Neuronal stem cell (in vitro differentiated cells): ENCODE results near the gene TNIK.

Source experiments
- DNase-seq: peaks from one replicate; pipeline ENCODE4 v3.0.0-alpha.2; 2013; ENCODE audit warnings: low spot score
- H2AFZ ChIP-seq: one replicate; pipeline ENCODE4 v1.6.1; 2013; ENCODE audit warnings: mild to moderate bottlenecking, low read length, inconsistent platforms
- H2AK5ac ChIP-seq: 2 replicates; pipeline ENCODE4 v1.6.1; 2013; ENCODE audit warnings: low read depth, mild to moderate bottlenecking, inconsistent platforms, low read length, moderate library complexity, mixed read lengths
- H2BK120ac ChIP-seq: 2 replicates; pipeline ENCODE4 v1.6.1; 2013; ENCODE audit warnings: low read depth, mild to moderate bottlenecking, inconsistent platforms, low read length, moderate library complexity, mixed read lengths
- H2BK12ac ChIP-seq: one replicate; pipeline ENCODE4 v1.6.1; 2013; ENCODE audit warnings: low read length, inconsistent platforms
- H2BK15ac ChIP-seq: 2 replicates; pipeline ENCODE4 v1.6.1; 2013; ENCODE audit warnings: mild to moderate bottlenecking, low read length, inconsistent platforms, mixed read lengths
- H2BK5ac ChIP-seq: one replicate; pipeline ENCODE4 v1.6.1; 2013; ENCODE audit warnings: inconsistent platforms, mild to moderate bottlenecking, low read length, moderate library complexity
- H3K14ac ChIP-seq: one replicate; pipeline ENCODE4 v1.6.1; 2013; ENCODE audit warnings: low read length, inconsistent platforms
- H3K18ac ChIP-seq: 2 replicates; pipeline ENCODE4 v1.6.1; 2013; ENCODE audit warnings: low read length, inconsistent platforms
- H3K23ac ChIP-seq: 2 replicates; pipeline ENCODE4 v1.6.1; 2013; ENCODE audit warnings: low read depth, mild to moderate bottlenecking, mixed read lengths, low read length, inconsistent platforms; ENCODE audit not compliant: poor library complexity
- H3K27ac ChIP-seq: replicated peaks from 3 replicates; pipeline ENCODE4 v1.5.1; 2013; ENCODE audit warnings: low read length, inconsistent platforms
- H3K27me3 ChIP-seq, 3 experiments: 2 replicates each; pipeline ENCODE4 v1.6.1; 2013; ENCODE audit warnings: low read length in 3 of 3, mild to moderate bottlenecking in 2 of 3, inconsistent platforms in 1 of 3, low read depth in 1 of 3, mixed read lengths in 1 of 3, moderate library complexity in 1 of 3; ENCODE audit not compliant: control insufficient read depth in 3 of 3, insufficient read depth in 3 of 3
- H3K36me3 ChIP-seq, 2 donors: replicated peaks in 1 of 2; 2 replicates each; pipeline ENCODE4 v1.6.1; 2013; ENCODE audit warnings: low read length in 2 of 2; ENCODE audit not compliant: control insufficient read depth in 2 of 2, insufficient read depth in 2 of 2
- H3K4ac ChIP-seq: 2 replicates; pipeline ENCODE4 v1.6.1; 2013; ENCODE audit warnings: inconsistent platforms, mild to moderate bottlenecking, low read length, moderate library complexity
- H3K4me1 ChIP-seq, 2 donors: 1 replicate in 1 of 2; 2 replicates in 1 of 2; pipeline ENCODE4 v1.6.1; 2013; ENCODE audit warnings: low read length in 2 of 2, low read depth in 1 of 2; ENCODE audit not compliant: control insufficient read depth in 2 of 2, insufficient read depth in 1 of 2
- H3K4me2 ChIP-seq: one replicate; pipeline ENCODE4 v1.6.1; 2013; ENCODE audit warnings: mild to moderate bottlenecking, low read length, inconsistent platforms; ENCODE audit not compliant: insufficient read depth, poor library complexity, severe bottlenecking
- H3K4me3 ChIP-seq, 2 donors: 2 replicates each; pipeline ENCODE4 v1.5.1; 2013; ENCODE audit warnings: low read length in 2 of 2, mild to moderate bottlenecking in 2 of 2, inconsistent platforms in 1 of 2, moderate library complexity in 1 of 2
- H3K79me1 ChIP-seq: one replicate; pipeline ENCODE4 v1.6.1; 2013; ENCODE audit warnings: low read depth, mild to moderate bottlenecking, inconsistent platforms, low read length, moderate library complexity
- H3K9ac ChIP-seq: one replicate; pipeline ENCODE4 v1.6.1; 2013; ENCODE audit warnings: mild to moderate bottlenecking, low read depth, low read length, inconsistent platforms; ENCODE audit not compliant: poor library complexity
- H3K9me3 ChIP-seq, 2 donors: replicated peaks in 1 of 2; 2 replicates each; pipeline versions ENCODE3 to v1.6.1; 2013; ENCODE audit warnings: low read length in 2 of 2, mild to moderate bottlenecking in 2 of 2, inconsistent platforms in 1 of 2, low read depth in 1 of 2, mixed read lengths in 1 of 2, moderate library complexity in 1 of 2; ENCODE audit not compliant: control insufficient read depth in 2 of 2, insufficient read depth in 1 of 2
- H4K8ac ChIP-seq: one replicate; pipeline ENCODE4 v1.6.1; 2013; ENCODE audit warnings: low read depth, mild to moderate bottlenecking, inconsistent platforms, low read length, moderate library complexity
- H4K91ac ChIP-seq: one replicate; pipeline ENCODE4 v1.6.1; 2013; ENCODE audit warnings: low read length, low read depth, mild to moderate bottlenecking, inconsistent platforms; ENCODE audit not compliant: poor library complexity
- WGBS, 2 donors: extraction: QIAGEN DNeasy Blood & Tissue Kit; methylation state at CpG; one replicate each; pipeline ENCODE4 v1.1.7; 2013; ENCODE audit warnings: missing lambda C conversion rate in 2 of 2, mixed read lengths in 1 of 2; ENCODE audit not compliant: insufficient read length in 2 of 2, insufficient replicate concordance in 1 of 2; ENCODE audit errors: extremely low coverage in 2 of 2; 5-methylcytosine and 5-hydroxymethylcytosine counted together

TNIK gene

GRCh38 chr3:171326717-171327440 lies 133.3 kb downstream of the TNIK start:
- no peak overlapping the region for H2BK120ac ChIP-seq
- no CpG with 5 or more reads among the region's 1 CpG for WGBS, 2 donors
- no peaks in the 10 kb centered on the region for H3K79me1 ChIP-seq
- no peak overlapping the region for H3K18ac ChIP-seq
- no peak overlapping the region for H2BK15ac ChIP-seq
- no peak overlapping the region for H3K4me2 ChIP-seq
- no peak overlapping the region for H2BK5ac ChIP-seq
- no peak overlapping the region for H4K91ac ChIP-seq
- no peak overlapping the region for H4K8ac ChIP-seq
- H3K23ac ChIP-seq = no peak overlapping the region
- H3K9ac ChIP-seq = no peak overlapping the region
- no peak for DNase-seq
- no peak overlapping the region for H2AFZ ChIP-seq
- no peak overlapping the region for H3K4ac ChIP-seq
- peaks cover 0 to 2% of the 10 kb centered on the region in 2 donors for H3K9me3 ChIP-seq
- no peak overlapping the region for H3K4me3 ChIP-seq
- no peak overlapping the region for H2AK5ac ChIP-seq
- H3K27ac ChIP-seq = no peak overlapping the region
- no peak overlapping the region for H2BK12ac ChIP-seq
- H3K27me3 ChIP-seq = no peaks in the 10 kb centered on the region
- H3K14ac ChIP-seq = no peak overlapping the region
- H3K36me3 ChIP-seq = no peaks in the 10 kb centered on the region
- peaks cover 7 to 10% of the 10 kb centered on the region in 2 donors for H3K4me1 ChIP-seq

- H2BK120ac ChIP-seq = no peak overlapping the region
- H3K4me3 ChIP-seq = no peak overlapping the region
- H3K23ac ChIP-seq = no peak overlapping the region
- no peaks in the 10 kb centered on the region for H3K79me1 ChIP-seq
- H4K8ac ChIP-seq = no peak overlapping the region
- H3K27ac ChIP-seq = no peak overlapping the region
- no peak overlapping the region for H3K9ac ChIP-seq
- H3K27me3 ChIP-seq = no peaks in the 10 kb centered on the region
- no peak overlapping the region for H2AFZ ChIP-seq
- no peak overlapping the region for H2BK12ac ChIP-seq
- H3K14ac ChIP-seq = no peak overlapping the region
- H2BK5ac ChIP-seq = no peak overlapping the region
- peaks cover 3 to 20% of the 10 kb centered on the region in 2 donors for H3K4me1 ChIP-seq
- H3K18ac ChIP-seq = no peak overlapping the region
- WGBS, 2 donors = no CpG with 5 or more reads among the region's 3 CpGs
- peaks cover 0 to 2% of the 10 kb centered on the region in 2 donors for H3K9me3 ChIP-seq
- H3K36me3 ChIP-seq = no peaks in the 10 kb centered on the region
- DNase-seq = no peak
- H3K4me2 ChIP-seq = no peak overlapping the region
- H4K91ac ChIP-seq = no peak overlapping the region
- no peak overlapping the region for H3K4ac ChIP-seq
- H2BK15ac ChIP-seq = no peak overlapping the region
- no peak overlapping the region for H2AK5ac ChIP-seq
These were observed 136.2 kb downstream of the TNIK start for GRCh38 chr3:171323938-171324536.

GRCh38 chr3:171321559-171322360 lies 138.4 kb downstream of the TNIK start:
- no peak overlapping the region for H2BK15ac ChIP-seq
- DNase-seq = no peak
- H4K91ac ChIP-seq = no peak overlapping the region
- H2AK5ac ChIP-seq = no peak overlapping the region
- H3K18ac ChIP-seq = no peak overlapping the region
- H2BK12ac ChIP-seq = no peak overlapping the region
- H3K23ac ChIP-seq = no peak overlapping the region
- H3K4me2 ChIP-seq = no peak overlapping the region
- H2BK120ac ChIP-seq = no peak overlapping the region
- H3K27me3 ChIP-seq = no peaks in the 10 kb centered on the region
- H3K9me3 ChIP-seq = peaks cover 0 to 2% of the 10 kb centered on the region in 2 donors
- no peak overlapping the region for H3K27ac ChIP-seq
- no peak overlapping the region for H4K8ac ChIP-seq
- H2BK5ac ChIP-seq = no peak overlapping the region
- no CpG with 5 or more reads among the region's 3 CpGs for WGBS, 2 donors
- H3K14ac ChIP-seq = no peak overlapping the region
- H3K4ac ChIP-seq = no peak overlapping the region
- H3K4me1 ChIP-seq = peaks cover 3 to 20% of the 10 kb centered on the region in 2 donors
- H3K9ac ChIP-seq = no peak overlapping the region
- H2AFZ ChIP-seq = no peak overlapping the region
- no peaks in the 10 kb centered on the region for H3K79me1 ChIP-seq
- no peaks in the 10 kb centered on the region for H3K36me3 ChIP-seq
- H3K4me3 ChIP-seq = no peak overlapping the region
